Loucy (cell line): ENCODE results near the gene IL21R.

ENCODE experiments used
- H2AFZ ChIP-seq: fragments of 200-600 bp; sonication (generic); 2 replicates; pipeline ENCODE4 v1.6.0; 2016; ENCODE audit warnings: antibody characterized with exemption, mild to moderate bottlenecking, low read length, moderate library complexity
- H3F3A ChIP-seq: fragments of 200-600 bp; 2 replicates; pipeline ENCODE4 v1.6.0; 2016; ENCODE audit warnings: antibody characterized with exemption, low read depth, mild to moderate bottlenecking
- H3K27me3 ChIP-seq: fragments of 200-600 bp; sonication (generic); 2 replicates; pipeline ENCODE4 v1.6.1; 2014; ENCODE audit warnings: low read length, mild to moderate bottlenecking; ENCODE audit not compliant: insufficient read depth, poor library complexity, severe bottlenecking
- H3K36me3 ChIP-seq: fragments of 200-600 bp; sonication (generic); 2 replicates; pipeline ENCODE4 v1.6.1; 2016; ENCODE audit warnings: low read length; ENCODE audit not compliant: insufficient read depth
- H3K4me1 ChIP-seq: fragments of 200-600 bp; sonication (generic); 2 replicates; pipeline ENCODE4 v1.5.1; 2014; ENCODE audit warnings: low read length, mild to moderate bottlenecking; ENCODE audit not compliant: insufficient read depth, poor library complexity, severe bottlenecking
- H3K4me2 ChIP-seq: fragments of 200-600 bp; sonication (generic); 2 replicates; pipeline ENCODE4 v1.6.0; 2014; ENCODE audit warnings: antibody characterized with exemption, low read length, low read depth, mild to moderate bottlenecking; ENCODE audit not compliant: poor library complexity, severe bottlenecking
- H3K4me3 ChIP-seq: fragments of 200-600 bp; sonication (generic); 2 replicates; pipeline ENCODE4 v1.5.1; 2014; ENCODE audit warnings: low read length, mild to moderate bottlenecking, mixed read lengths; ENCODE audit not compliant: poor library complexity, severe bottlenecking
- H3K79me2 ChIP-seq: fragments of 200-600 bp; sonication (generic); 2 replicates; pipeline ENCODE4 v1.6.1; 2014; ENCODE audit warnings: low read length; ENCODE audit not compliant: insufficient read depth
- H3K9ac ChIP-seq: fragments of 200-600 bp; sonication (generic); 2 replicates; pipeline ENCODE4 v1.6.0; 2014; ENCODE audit warnings: mild to moderate bottlenecking, low read depth, low read length, moderate library complexity; ENCODE audit not compliant: poor library complexity, severe bottlenecking
- H3K9me2 ChIP-seq: fragments of 200-600 bp; sonication (generic); replicated peaks from 2 replicates; pipeline ENCODE4 v1.6.1; 2016; ENCODE audit warnings: low read depth, low read length, mixed read lengths
- H3K9me3 ChIP-seq: fragments of 200-600 bp; sonication (generic); 2 replicates; pipeline ENCODE4 v1.6.1; 2014; ENCODE audit warnings: mild to moderate bottlenecking, antibody characterized with exemption, low read length, low read depth; ENCODE audit not compliant: insufficient read depth
- H4K20me1 ChIP-seq: fragments of 200-600 bp; sonication (generic); 2 replicates; pipeline ENCODE4 v1.6.0; 2014; ENCODE audit warnings: antibody characterized with exemption, low read length, mild to moderate bottlenecking; ENCODE audit not compliant: insufficient read depth, poor library complexity, severe bottlenecking
- CTCF ChIP-seq: fragments of 200-600 bp; sonication (generic); conservative IDR thresholded peaks from 2 replicates; pipeline ENCODE4 v1.5.1; 2014; ENCODE audit warnings: mild to moderate bottlenecking, antibody characterized with exemption, low read length
- EZH2phosphoT487 ChIP-seq: fragments of 200-600 bp; IDR thresholded peaks from 2 replicates; pipeline ENCODE4 v1.6.1; 2018; ENCODE audit warnings: antibody characterized with exemption, mild to moderate bottlenecking, moderate library complexity, borderline replicate concordance

The IL21R gene

GRCh38 chr16:27425961-27426360 lies 24.0 kb downstream of the IL21R start:
- Histone ChIP-seq H3K36me3 (no peaks in the 10 kb centered on the region), H2AFZ (no peak overlapping the region), H3K79me2 (no peaks in the 10 kb centered on the region), H3K27me3 (no peaks in the 10 kb centered on the region), H3K9me2 (no peaks in the 10 kb centered on the region), H3K9me3 (peaks cover 22% of the 10 kb centered on the region), H3K4me2 (peak overlapping the region; percentile 17), H3K4me3 (no peak overlapping the region), H4K20me1 (no peaks in the 10 kb centered on the region), H3K4me1 (peaks cover 34% of the 10 kb centered on the region), H3K9ac (no peak overlapping the region), H3F3A (no peaks in the 10 kb centered on the region)
- TF ChIP-seq EZH2phosphoT487: no peak
- no peak for TF ChIP-seq CTCF

GRCh38 chr16:27426423-27427408 lies 24.7 kb downstream of the IL21R start:
- TF ChIP-seq CTCF (no peak; the same call in 1 of the 2 replicates), EZH2phosphoT487 (no peak)

GRCh38 chr16:27427538-27427937 lies 25.6 kb downstream of the IL21R start:
- TF ChIP-seq EZH2phosphoT487 (no peak), CTCF (no peak)
- Histone ChIP-seq H3K4me3 (peak overlapping the region; percentile 61), H3K4me1 (peaks cover 47% of the 10 kb centered on the region), H3K4me2 (peak overlapping the region; percentile 61), H3K9me2 (no peaks in the 10 kb centered on the region), H3K36me3 (no peaks in the 10 kb centered on the region), H3K9ac (peak overlapping the region; percentile 62), H3K9me3 (peaks cover 6% of the 10 kb centered on the region; the same call in 1 of the 2 replicates), H3K79me2 (no peaks in the 10 kb centered on the region), H3K27me3 (no peaks in the 10 kb centered on the region), H3F3A (no peaks in the 10 kb centered on the region), H2AFZ (no peak overlapping the region), H4K20me1 (no peaks in the 10 kb centered on the region)

More at GRCh38 chr16:27426423-27427408, 24.7 kb downstream of the IL21R start:
- no peaks in the 10 kb centered on the region for H3K27me3 ChIP-seq
- H4K20me1 ChIP-seq: no peaks in the 10 kb centered on the region
- no peak overlapping the region for H2AFZ ChIP-seq
- H3F3A ChIP-seq: no peaks in the 10 kb centered on the region
- peaks cover 39% of the 10 kb centered on the region for H3K4me1 ChIP-seq
- H3K9ac ChIP-seq: peak overlapping the region; percentile 62
- H3K4me3 ChIP-seq: peak overlapping the region; percentile 61
- H3K79me2 ChIP-seq: no peaks in the 10 kb centered on the region
- peaks cover 14% of the 10 kb centered on the region for H3K9me3 ChIP-seq
- H3K4me2 ChIP-seq: peak overlapping the region; percentile 61
- H3K36me3 ChIP-seq: no peaks in the 10 kb centered on the region
- no peaks in the 10 kb centered on the region for H3K9me2 ChIP-seq
